GM12878 (cell line): ENCODE measurements around the gene DIAPH2. TPM values are rescaled to one million over a fixed set of nuclear protein-coding genes. Genes with fewer than 3 reads are reported as not detected.

Source experiments
- ATAC-seq: fragments of 200-7000 bp; cut with Tn5 transposase; 3 replicates; pipeline ENCODE4 v1.9.1; 2020; ENCODE audit warnings: mild to moderate bottlenecking, moderate library complexity
- BruUV-seq: library from RNA; stranded (reverse); fragments of 400-500 nt; replicated peaks from 2 replicates; lab custom pipeline; 2021; lab: Mats Ljungman, UMichigan
- CTCF ChIA-PET: fragments of 300-600 bp; sonication (Branson Sonifier 250); formaldehyde crosslinking; extraction: SDS; loops from one replicate; lab custom pipeline; 2021; ENCODE audit warnings: inconsistent platforms; lab: Yijun Ruan, JAX
- POLR2A ChIA-PET: fragments of 350-600 bp; formaldehyde crosslinking; extraction: SDS; loops from one replicate; lab custom pipeline; 2021; ENCODE audit warnings: inconsistent platforms; lab: Charles Lee
- RAD21 ChIA-PET: fragments of 300-600 bp; sonication (Branson Sonifier 250); formaldehyde crosslinking; loops from one replicate; lab custom pipeline; 2023; ENCODE audit warnings: antibody characterized with exemption; ENCODE audit not compliant: unreplicated experiment; lab: Charles Lee
- SMC1A ChIA-PET: fragments of 300-600 bp; sonication (Branson Sonifier 250); formaldehyde crosslinking; loops from one replicate; lab custom pipeline; 2023; ENCODE audit not compliant: unreplicated experiment, uncharacterized antibody; lab: Charles Lee
- DNase-seq: peaks from one replicate; pipeline ENCODE4 v3.0.0-alpha.2; 2011; ENCODE audit warnings: low read depth, low spot score
- FAIRE-seq: peaks from 3 replicates; lab custom pipeline; 2011; peaks lifted over from hg19 to GRCh38; lab: Jason Lieb, UNC
- H2AFZ ChIP-seq: 2 replicates; pipeline ENCODE4 v1.6.0; 2011; ENCODE audit warnings: low read depth, low read length, control low read depth; ENCODE audit not compliant: control insufficient read depth
- H3K27ac ChIP-seq: 2 replicates; pipeline ENCODE4 v1.5.1; 2011; ENCODE audit warnings: control low read depth; ENCODE audit not compliant: control insufficient read depth, insufficient read depth
- H3K27me3 ChIP-seq, 2 experiments: replicated peaks in 1 of 2; 2 replicates each; pipeline versions ENCODE4 v1.6.0 to v1.6.1; 2011; ENCODE audit warnings: low read length in 1 of 2; ENCODE audit not compliant: control insufficient read depth in 2 of 2, insufficient read depth in 2 of 2
- H3K36me3 ChIP-seq, 2 experiments: 2 replicates each; pipeline ENCODE4 v1.5.1; 2011; ENCODE audit warnings: low read length in 1 of 2; ENCODE audit not compliant: control insufficient read depth in 2 of 2, insufficient read depth in 2 of 2
- H3K4me1 ChIP-seq: 2 replicates; pipeline ENCODE4 v1.6.1; 2011; ENCODE audit warnings: mild to moderate bottlenecking, low read length, moderate library complexity, mixed read lengths; ENCODE audit not compliant: control insufficient read depth, insufficient read depth
- H3K4me2 ChIP-seq: 2 replicates; pipeline ENCODE4 v1.6.0; 2011; ENCODE audit warnings: control low read depth; ENCODE audit not compliant: control insufficient read depth, insufficient read depth
- H3K4me3 ChIP-seq: fragments of 200-600 bp; sonication (generic); 2 replicates; pipeline ENCODE4 v1.5.1; 2016
- H3K79me2 ChIP-seq: 2 replicates; pipeline ENCODE4 v1.6.0; 2011; ENCODE audit warnings: low read length; ENCODE audit not compliant: control insufficient read depth, insufficient read depth
- H3K9ac ChIP-seq: 2 replicates; pipeline ENCODE4 v1.8.0; 2011; ENCODE audit warnings: low read length, control low read depth, mixed read lengths; ENCODE audit not compliant: control insufficient read depth, insufficient read depth
- H3K9me3 ChIP-seq: replicated peaks from 3 replicates; pipeline ENCODE4 v1.5.1; 2011; ENCODE audit warnings: mild to moderate bottlenecking, low read length; ENCODE audit not compliant: control insufficient read depth, insufficient read depth
- H4K20me1 ChIP-seq: 2 replicates; pipeline ENCODE4 v1.6.0; 2011; ENCODE audit not compliant: control insufficient read depth, insufficient read depth
- BCLAF1 ChIP-seq: fragments of 450-650 bp; IDR thresholded peaks from 2 replicates; pipeline ENCODE4 v1.6.1; 2017; ENCODE audit warnings: antibody characterized with exemption, mild to moderate bottlenecking, moderate library complexity
- CBFB ChIP-seq: IDR thresholded peaks from 2 replicates; pipeline ENCODE4 v1.6.1; 2016; ENCODE audit warnings: antibody characterized with exemption, low read depth
- POLR2AphosphoS2 ChIP-seq: IDR thresholded peaks from 2 replicates; pipeline ENCODE4 v1.6.1; 2011; ENCODE audit warnings: low read depth, mild to moderate bottlenecking, low read length, improper control_type of control experiment, moderate library complexity
- RAD21 ChIP-seq: IDR thresholded peaks from 2 replicates; pipeline ENCODE4 v1.6.1; 2011; ENCODE audit warnings: mild to moderate bottlenecking, low read depth, low read length, moderate library complexity; ENCODE audit not compliant: insufficient read depth
- RELB ChIP-seq: fragments of 450-650 bp; IDR thresholded peaks from 2 replicates; pipeline ENCODE4 v1.6.1; 2017; ENCODE audit warnings: low read depth, mild to moderate bottlenecking, moderate library complexity
- SMAD5 ChIP-seq: IDR thresholded peaks from 2 replicates; pipeline ENCODE4 v1.6.1; 2016; ENCODE audit warnings: antibody characterized with exemption, low read depth
- SMC3 ChIP-seq: IDR thresholded peaks from 2 replicates; pipeline ENCODE4 v1.6.1; 2011; ENCODE audit warnings: low read length, improper control_type of control experiment, borderline replicate concordance
- SREBF2 ChIP-seq: IDR thresholded peaks from 2 replicates; pipeline ENCODE4 v1.6.1; 2012; ENCODE audit warnings: mild to moderate bottlenecking, low read length
- WRNIP1 ChIP-seq: IDR thresholded peaks from 2 replicates; pipeline ENCODE4 v1.6.1; 2011; ENCODE audit warnings: low read depth, low read length, improper control_type of control experiment, borderline replicate concordance
- ZNF24 ChIP-seq: fragments of 450-650 bp; IDR thresholded peaks from 2 replicates; pipeline ENCODE4 v1.6.1; 2017; ENCODE audit warnings: antibody characterized with exemption, mild to moderate bottlenecking
- in situ Hi-C: fragments of 300-500 bp; cut with MboI; formaldehyde crosslinking; loops from 9 replicates; pipeline ENCODE4 v1.14.3; 2018; ENCODE audit warnings: mixed read lengths
- intact Hi-C: fragments of 100-400 bp; cut with micrococcal nuclease; formaldehyde crosslinking; loops from one replicate; pipeline ENCODE4 v1.14.2; 2022; ENCODE audit not compliant: unreplicated experiment
- polyA plus RNA-seq, 11 experiments: library from polyadenylated mRNA; depleted of rRNA in 4 of 11; unstranded in 6 of 11; stranded (reverse) in 5 of 11; fragments of >200 nt; fragmentation: Nextera tagmentation in 4 of 11; fragmentation: Illumina TruSeq in 1 of 11; extraction: Ambion mirVana in 4 of 11; extraction: Trizol in 1 of 11; gene quantifications; 1 replicate in 1 of 11; 2 replicates in 10 of 11; pipeline versions ENCODE4 v1.2.1 to v1.2.3, GENCODE V29; 2011 to 2016; ENCODE audit warnings: inconsistent platforms in 2 of 11, missing spikeins in 2 of 11, low read depth in 1 of 11
- total RNA-seq, 4 experiments: library from RNA; depleted of rRNA in 3 of 4; stranded (reverse); fragments of >200 nt in 3 of 4; fragmentation: Illumina TruSeq in 1 of 4; extraction: Trizol in 1 of 4; gene quantifications; 2 replicates each; pipeline versions ENCODE4 v1.2.1 to v1.2.3, GENCODE V29; 2013 to 2021
- TF ChIP-seq, protein P1 (sequence below): fragments of 450-650 bp; IDR thresholded peaks from 2 replicates; pipeline ENCODE4 v1.6.1; 2017; ENCODE audit warnings: mild to moderate bottlenecking, low read depth, inconsistent platforms; ENCODE audit not compliant: poor library complexity, severe bottlenecking
- TF ChIP-seq, protein P2 (sequence below): fragments of 450-650 bp; IDR thresholded peaks from 2 replicates; pipeline ENCODE4 v1.6.1; 2017; ENCODE audit warnings: mild to moderate bottlenecking

DIAPH2 gene
- total and polyA plus RNA-seq, 10 of the 15 experiments (the other 5 are each of a cell fraction or from before 2014, with no cell fraction given) = 2.2 to 16.6 (median 8.8) TPM

DNA sequence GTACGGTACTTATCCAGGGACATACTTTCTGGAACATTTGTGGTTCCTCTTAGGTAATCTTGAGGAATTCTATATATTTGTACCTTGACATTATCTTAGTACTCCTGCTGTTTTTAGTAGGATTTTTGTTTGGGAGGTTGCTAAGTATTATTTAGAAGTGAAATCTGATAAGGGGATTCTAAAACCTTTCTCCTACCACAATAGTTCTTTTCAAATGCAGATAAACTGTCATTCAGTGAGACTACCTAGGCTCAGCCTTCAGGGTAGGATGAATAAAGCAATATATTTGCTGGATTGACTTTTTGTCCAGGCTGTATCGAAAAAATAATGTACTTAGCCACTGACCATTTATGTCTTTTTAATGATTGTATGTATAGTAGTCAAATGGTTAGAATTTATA, 25.4 kb downstream of the DIAPH2 start (continued):
- TF ChIP-seq, protein P1, sequence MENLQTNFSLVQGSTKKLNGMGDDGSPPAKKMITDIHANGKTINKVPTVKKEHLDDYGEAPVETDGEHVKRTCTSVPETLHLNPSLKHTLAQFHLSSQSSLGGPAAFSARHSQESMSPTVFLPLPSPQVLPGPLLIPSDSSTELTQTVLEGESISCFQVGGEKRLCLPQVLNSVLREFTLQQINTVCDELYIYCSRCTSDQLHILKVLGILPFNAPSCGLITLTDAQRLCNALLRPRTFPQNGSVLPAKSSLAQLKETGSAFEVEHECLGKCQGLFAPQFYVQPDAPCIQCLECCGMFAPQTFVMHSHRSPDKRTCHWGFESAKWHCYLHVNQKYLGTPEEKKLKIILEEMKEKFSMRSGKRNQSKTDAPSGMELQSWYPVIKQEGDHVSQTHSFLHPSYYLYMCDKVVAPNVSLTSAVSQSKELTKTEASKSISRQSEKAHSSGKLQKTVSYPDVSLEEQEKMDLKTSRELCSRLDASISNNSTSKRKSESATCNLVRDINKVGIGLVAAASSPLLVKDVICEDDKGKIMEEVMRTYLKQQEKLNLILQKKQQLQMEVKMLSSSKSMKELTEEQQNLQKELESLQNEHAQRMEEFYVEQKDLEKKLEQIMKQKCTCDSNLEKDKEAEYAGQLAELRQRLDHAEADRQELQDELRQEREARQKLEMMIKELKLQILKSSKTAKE = no peak
- TF ChIP-seq CBFB (no peak), SMAD5 (no peak), POLR2AphosphoS2 (no peak), SREBF2 (no peak)

DNA sequence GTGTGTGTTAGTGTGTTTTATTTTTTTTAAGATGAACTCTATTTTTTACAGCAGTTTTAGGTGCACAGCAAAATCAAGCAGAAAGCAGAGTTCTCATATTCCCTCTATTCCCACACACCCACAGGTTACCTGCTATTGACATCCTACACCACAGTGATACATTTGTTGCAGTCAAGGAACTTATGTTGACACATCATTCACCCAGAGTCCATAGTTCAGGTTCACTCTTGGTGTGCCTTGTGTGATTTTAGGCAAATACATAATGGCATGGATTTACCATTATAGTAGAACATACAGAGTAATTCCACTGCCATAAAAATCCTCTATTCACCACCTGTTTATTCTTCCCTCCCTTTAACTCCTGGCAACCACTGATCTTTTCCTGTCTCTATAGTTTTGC, 28.7 kb downstream of the DIAPH2 start:
- ChIA-PET CTCF (no interaction called here), RAD21 (no interaction called here), POLR2A (no interaction called here), SMC1A (interaction anchor here (1.4 kb wide), 1 partner anchor 9 kb away, joined by 4 read pairs; no protein-coding TSS in a partner anchor)
- no peak for FAIRE-seq
- no TSS peak for BruUV-seq
- Histone ChIP-seq H2AFZ (no peak overlapping the region), H3K36me3 (no peaks in the 10 kb centered on the region), H3K4me3 (no peak overlapping the region), H3K4me1 (no peaks in the 10 kb centered on the region), H3K4me2 (no peak overlapping the region), H3K9ac (no peak overlapping the region), H3K27me3 (no peaks in the 10 kb centered on the region), H4K20me1 (no peaks in the 10 kb centered on the region), H3K9me3 (no peaks in the 10 kb centered on the region), H3K79me2 (no peaks in the 10 kb centered on the region), H3K27ac (no peak overlapping the region)
- no peak for ATAC-seq
- no peak for DNase-seq
- in situ Hi-C loops (no loop called here), intact Hi-C loops (no loop called here)
- no peak for TF ChIP-seq RAD21
- no peak for TF ChIP-seq BCLAF1
- no peak for TF ChIP-seq SMC3
- TF ChIP-seq RELB = no peak
- TF ChIP-seq SMAD5 = no peak
- no peak for TF ChIP-seq ZNF24
- TF ChIP-seq, protein P2, sequence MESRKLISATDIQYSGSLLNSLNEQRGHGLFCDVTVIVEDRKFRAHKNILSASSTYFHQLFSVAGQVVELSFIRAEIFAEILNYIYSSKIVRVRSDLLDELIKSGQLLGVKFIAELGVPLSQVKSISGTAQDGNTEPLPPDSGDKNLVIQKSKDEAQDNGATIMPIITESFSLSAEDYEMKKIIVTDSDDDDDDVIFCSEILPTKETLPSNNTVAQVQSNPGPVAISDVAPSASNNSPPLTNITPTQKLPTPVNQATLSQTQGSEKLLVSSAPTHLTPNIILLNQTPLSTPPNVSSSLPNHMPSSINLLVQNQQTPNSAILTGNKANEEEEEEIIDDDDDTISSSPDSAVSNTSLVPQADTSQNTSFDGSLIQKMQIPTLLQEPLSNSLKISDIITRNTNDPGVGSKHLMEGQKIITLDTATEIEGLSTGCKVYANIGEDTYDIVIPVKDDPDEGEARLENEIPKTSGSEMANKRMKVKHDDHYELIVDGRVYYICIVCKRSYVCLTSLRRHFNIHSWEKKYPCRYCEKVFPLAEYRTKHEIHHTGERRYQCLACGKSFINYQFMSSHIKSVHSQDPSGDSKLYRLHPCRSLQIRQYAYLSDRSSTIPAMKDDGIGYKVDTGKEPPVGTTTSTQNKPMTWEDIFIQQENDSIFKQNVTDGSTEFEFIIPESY = no peak
- TF ChIP-seq WRNIP1 = no peak
